Lung (tissue), 12 donors: ENCODE measurements around the gene HLA-DRA. TPM values are rescaled to one million over a fixed set of nuclear protein-coding genes. Genes with fewer than 3 reads are reported as not detected.

Source experiments
- ATAC-seq: fragments of 200-7000 bp; cut with Tn5 transposase; one replicate; pipeline ENCODE4 v1.9.1; 2020; ENCODE audit warnings: moderate number of reproducible peaks; ENCODE audit not compliant: insufficient read depth, low FRiP score
- DNase-seq, 3 donors: peaks; one replicate each; pipeline ENCODE4 v3.0.0-alpha.2; 2013 to 2017
- H3K27ac ChIP-seq, 2 donors: one replicate each; pipeline ENCODE4 v1.5.1; 2013; ENCODE audit warnings: mild to moderate bottlenecking in 2 of 2, moderate library complexity in 2 of 2, control low read depth in 1 of 2, inconsistent platforms in 1 of 2, low read depth in 1 of 2, low read length in 1 of 2
- H3K27me3 ChIP-seq, 3 donors: one replicate each; pipeline ENCODE4 v1.5.1; 2013; ENCODE audit warnings: low read length in 2 of 3; ENCODE audit not compliant: control insufficient read depth in 3 of 3, insufficient read depth in 3 of 3
- H3K36me3 ChIP-seq, 4 donors: one replicate each; pipeline ENCODE4 v1.5.1; 2013; ENCODE audit warnings: low read length in 4 of 4, mild to moderate bottlenecking in 1 of 4, moderate library complexity in 1 of 4; ENCODE audit not compliant: control insufficient read depth in 4 of 4, insufficient read depth in 4 of 4
- H3K4me1 ChIP-seq, 5 donors: one replicate each; pipeline ENCODE4 v1.5.1; 2013; ENCODE audit warnings: low read length in 5 of 5, mild to moderate bottlenecking in 2 of 5, moderate library complexity in 1 of 5; ENCODE audit not compliant: control insufficient read depth in 5 of 5, insufficient read depth in 5 of 5
- H3K4me3 ChIP-seq: one replicate; pipeline ENCODE4 v1.5.1; 2013; ENCODE audit warnings: mild to moderate bottlenecking, control low read depth, moderate library complexity
- H3K9ac ChIP-seq, 2 donors: one replicate each; pipeline ENCODE4 v1.5.1; 2013; ENCODE audit warnings: low read length in 2 of 2, control low read depth in 1 of 2; ENCODE audit not compliant: insufficient read depth in 1 of 2
- H3K9me3 ChIP-seq, 4 donors: one replicate each; pipeline ENCODE4 v1.5.1; 2013; ENCODE audit warnings: low read length in 3 of 4, mild to moderate bottlenecking in 1 of 4, moderate library complexity in 1 of 4; ENCODE audit not compliant: control insufficient read depth in 4 of 4, insufficient read depth in 3 of 4
- CTCF ChIP-seq: IDR thresholded peaks from 2 replicates; pipeline ENCODE4 v1.5.1; 2012; ENCODE audit warnings: mild to moderate bottlenecking; ENCODE audit errors: control extremely low read depth, extremely low read depth
- WGBS, 2 donors: extraction: QIAGEN DNeasy Blood & Tissue Kit; methylation state at CpG; one replicate each; pipeline ENCODE4 v1.1.7; 2013; 5-methylcytosine and 5-hydroxymethylcytosine counted together
- polyA plus RNA-seq, 2 donors: library from polyadenylated mRNA; stranded (reverse); fragments of 200-250 nt; gene quantifications; one replicate each; pipeline ENCODE4 v1.2.1, GENCODE V29; 2013
- total RNA-seq, 2 donors: library from RNA; depleted of rRNA in 1 of 2; stranded (reverse); fragments of >200 nt in 1 of 2; gene quantifications; one replicate each; pipeline ENCODE4 v1.2.1, GENCODE V29; 2014 to 2021
- donor health status: control.
- donor health status: control.
- donor health status: Bipolar disorder and iron deficiency.
- donor health status: healthy.
- donor health status: DM: yes; HTN: yes; CAD: no.

The HLA-DRA gene
- total and polyA plus RNA-seq, 4 donors, result 421 to 1,160 (median 875) TPM

GRCh38 chr6:32402812-32403211 lies 36.9 kb upstream of the HLA-DRA start:
- no peak for ATAC-seq
- Histone ChIP-seq H3K27me3 (peaks cover 0 to 21% (median 14%) of the 10 kb centered on the region in 3 donors), H3K4me3 (no peak overlapping the region), H3K27ac (no peak overlapping the region), H3K4me1 (no peaks in the 10 kb centered on the region), H3K36me3 (no peaks in the 10 kb centered on the region), H3K9me3 (no peaks in the 10 kb centered on the region), H3K9ac (no peak overlapping the region)
- no peak for DNase-seq
- TF ChIP-seq CTCF, result no peak
- WGBS, 2 donors, result 70 to 81% methylated on average over 8 of the region's 8 CpGs

DNA sequence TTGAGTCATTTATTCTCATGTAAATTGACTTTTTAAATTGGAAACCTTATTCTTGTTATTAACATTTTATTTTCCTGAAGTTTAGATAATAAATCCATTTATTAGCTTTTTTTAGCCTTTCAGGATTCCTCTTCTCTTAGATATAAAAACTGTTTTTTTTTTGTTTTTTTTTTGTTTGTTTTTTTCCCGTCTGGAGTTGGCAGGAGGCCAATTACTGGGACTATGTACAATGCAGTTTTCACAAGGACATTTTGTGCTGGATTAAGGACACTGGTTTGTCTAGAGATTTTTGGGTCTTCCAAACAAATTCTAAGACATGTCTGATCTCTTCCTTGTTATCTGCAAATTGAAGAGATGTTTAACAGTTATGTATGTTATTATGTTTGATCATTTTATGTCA lies 34.0 kb upstream of the HLA-DRA start:
- Histone ChIP-seq H3K9me3 (no peaks in the 10 kb centered on the region), H3K27ac (no peak overlapping the region), H3K9ac (no peak overlapping the region), H3K4me3 (no peak overlapping the region), H3K27me3 (peaks cover 0 to 34% (median 14%) of the 10 kb centered on the region in 3 donors), H3K36me3 (no peaks in the 10 kb centered on the region), H3K4me1 (no peaks in the 10 kb centered on the region)
- no peak for ATAC-seq
- WGBS, 2 donors, result 36 to 37% methylated on average over 1 of the region's 1 CpG
- DNase-seq, result peak in 1 of 3 donors; percentile 13
- no peak for TF ChIP-seq CTCF

DNA sequence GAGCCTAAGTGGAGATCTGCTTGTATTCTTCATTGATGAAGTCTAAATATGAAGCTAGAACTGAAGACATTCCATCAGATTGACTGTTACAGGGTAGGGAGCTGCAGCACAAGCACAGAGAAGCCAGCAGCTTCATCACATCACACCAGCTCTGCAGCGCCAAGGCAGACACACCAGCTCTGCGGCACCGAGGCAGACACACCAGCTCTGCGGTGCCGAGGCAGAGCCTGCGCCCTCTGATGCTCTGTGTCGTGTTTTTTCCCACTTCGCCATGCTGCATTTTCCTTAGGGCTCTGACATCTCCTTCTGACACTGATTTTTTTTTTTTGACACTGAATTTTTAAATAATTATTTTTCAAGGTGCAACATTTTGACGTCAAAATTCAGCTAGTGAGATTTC lies 33.5 kb upstream of the HLA-DRA start:
- no peak for ATAC-seq
- H3K27ac ChIP-seq, result no peak overlapping the region
- H3K9me3 ChIP-seq, result no peaks in the 10 kb centered on the region
- no peak overlapping the region for H3K9ac ChIP-seq
- no peak for DNase-seq
- peaks cover 0 to 36% (median 18%) of the 10 kb centered on the region in 3 donors for H3K27me3 ChIP-seq
- H3K36me3 ChIP-seq, result no peaks in the 10 kb centered on the region
- no peak overlapping the region for H3K4me3 ChIP-seq
- H3K4me1 ChIP-seq, result no peaks in the 10 kb centered on the region
- no peak for TF ChIP-seq CTCF
- 75 to 87% methylated on average over 9 of the region's 9 CpGs for WGBS, 2 donors

GRCh38 chr6:32406857-32407256 lies 32.8 kb upstream of the HLA-DRA start, which contains the start of gene BTNL2:
BTNL2 (minus strand) TSS chr6:32407181; CDS start chr6:32407123, 58 bp downstream.
- H3K4me3 ChIP-seq, result no peak within 1 kb of the TSS
- H3K27ac ChIP-seq, result no peak within 1 kb of the TSS
- H3K27me3 ChIP-seq, result peaks cover 0 to 40% (median 23%) of the 10 kb centered on the region in 3 donors
- TF ChIP-seq CTCF, result no peak
- H3K4me1 ChIP-seq, result no peaks in the 10 kb centered on the region
- 75 to 82% methylated on average over 4 of the region's 4 CpGs for WGBS, 2 donors
- no peaks in the 10 kb centered on the region for H3K36me3 ChIP-seq
- H3K9ac ChIP-seq, result no peak within 1 kb of the TSS
- DNase-seq (no peak), ATAC-seq (no peak)
- no peaks in the 10 kb centered on the region for H3K9me3 ChIP-seq
